ENCODE results near the gene KLF11. TPM values are rescaled to one million over a fixed set of nuclear protein-coding genes. Genes with fewer than 3 reads are reported as not detected.

KLF11 gene
- total and polyA plus RNA-seq, 11 donors, result 5.4 to 43.8 (median 19.4) TPM

DNA sequence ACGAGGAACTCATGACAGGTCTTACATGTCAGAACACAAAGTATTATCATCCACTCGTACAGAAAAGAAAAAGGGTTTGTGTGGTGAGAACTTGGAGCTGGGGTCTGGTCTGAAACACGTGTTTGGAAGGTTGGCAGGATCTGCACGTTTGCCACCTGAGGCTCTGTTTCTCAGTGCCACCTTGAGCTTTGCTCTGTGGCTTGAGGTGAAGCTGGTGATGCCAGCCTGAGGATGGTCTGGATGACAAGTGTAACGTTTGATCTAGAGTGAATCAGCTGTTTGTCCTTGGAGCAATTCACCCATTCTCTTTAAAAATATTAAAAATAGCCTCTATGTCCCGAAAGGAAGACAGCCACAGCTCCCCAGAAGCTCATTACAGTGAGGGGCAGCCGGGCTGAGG is 45.4 kb upstream of the KLF11 start:
- intact Hi-C loops (cut with DNase I), result no loop called here
- Histone ChIP-seq H3K36me3 (no peaks in the 10 kb centered on the region), H3K4me3 (no peak overlapping the region), H3K27me3 (no peaks in the 10 kb centered on the region), H3K4me1 (peaks cover 0 to 31% (median 15%) of the 10 kb centered on the region in 12 donors), H3K9me3 (no peaks in the 10 kb centered on the region), H3K27ac (peak overlapping the region in 1 of 12 donors; percentile 65)
- DNase-seq (no peak), ATAC-seq (no peak)
- TF ChIP-seq, protein P1, sequence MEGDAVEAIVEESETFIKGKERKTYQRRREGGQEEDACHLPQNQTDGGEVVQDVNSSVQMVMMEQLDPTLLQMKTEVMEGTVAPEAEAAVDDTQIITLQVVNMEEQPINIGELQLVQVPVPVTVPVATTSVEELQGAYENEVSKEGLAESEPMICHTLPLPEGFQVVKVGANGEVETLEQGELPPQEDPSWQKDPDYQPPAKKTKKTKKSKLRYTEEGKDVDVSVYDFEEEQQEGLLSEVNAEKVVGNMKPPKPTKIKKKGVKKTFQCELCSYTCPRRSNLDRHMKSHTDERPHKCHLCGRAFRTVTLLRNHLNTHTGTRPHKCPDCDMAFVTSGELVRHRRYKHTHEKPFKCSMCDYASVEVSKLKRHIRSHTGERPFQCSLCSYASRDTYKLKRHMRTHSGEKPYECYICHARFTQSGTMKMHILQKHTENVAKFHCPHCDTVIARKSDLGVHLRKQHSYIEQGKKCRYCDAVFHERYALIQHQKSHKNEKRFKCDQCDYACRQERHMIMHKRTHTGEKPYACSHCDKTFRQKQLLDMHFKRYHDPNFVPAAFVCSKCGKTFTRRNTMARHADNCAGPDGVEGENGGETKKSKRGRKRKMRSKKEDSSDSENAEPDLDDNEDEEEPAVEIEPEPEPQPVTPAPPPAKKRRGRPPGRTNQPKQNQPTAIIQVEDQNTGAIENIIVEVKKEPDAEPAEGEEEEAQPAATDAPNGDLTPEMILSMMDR (IDR thresholded peaks at IDR 0.05), result no peak
- no peak for TF ChIP-seq POLR2A (IDR thresholded peaks at IDR 0.05)
- WGBS, 4 donors, result 59 to 71% (median 67%) methylated on average over 6 to 7 of the region's 7 CpGs

GRCh38 chr2:9998916-9999654 is 44.3 kb upstream of the KLF11 start:
- DNase-seq (no peak), ATAC-seq (no peak)
- no peaks in the 10 kb centered on the region for H3K36me3 ChIP-seq
- H3K27ac ChIP-seq, result no peak overlapping the region
- intact Hi-C loops (cut with DNase I), result no loop called here
- H3K4me1 ChIP-seq, result peaks cover 0 to 21% (median 7%) of the 10 kb centered on the region in 12 donors
- TF ChIP-seq, protein P1 (IDR thresholded peaks at IDR 0.05), result no peak
- no peak for TF ChIP-seq POLR2A (IDR thresholded peaks at IDR 0.05)
- WGBS, 4 donors, result 91 to 94% (median 93%) methylated on average over 20 of the region's 20 CpGs
- no peaks in the 10 kb centered on the region for H3K27me3 ChIP-seq
- no peaks in the 10 kb centered on the region for H3K9me3 ChIP-seq
- no peak overlapping the region for H3K4me3 ChIP-seq

DNA sequence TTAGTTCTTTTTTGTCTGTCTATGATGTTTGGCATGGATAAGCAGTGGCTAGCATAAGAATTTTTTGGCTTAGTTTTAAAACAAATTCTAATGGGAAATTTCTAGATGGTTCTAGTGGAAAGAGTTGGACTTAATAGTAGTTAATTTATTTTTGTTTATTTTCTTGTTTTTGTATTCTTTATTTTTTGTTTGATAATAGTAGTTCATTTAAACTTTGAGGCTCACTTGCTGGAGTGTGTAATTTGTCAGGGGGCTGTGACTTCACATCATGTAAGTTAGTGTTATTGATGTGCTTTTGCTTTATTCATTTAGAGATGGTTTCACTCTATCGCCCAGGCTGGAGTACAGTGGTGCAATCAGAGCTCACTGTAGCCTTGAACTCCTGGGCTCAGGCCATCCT is 43.7 kb upstream of the KLF11 start:
- intact Hi-C loops (cut with DNase I), result no loop called here
- no peak for ATAC-seq
- H3K36me3 ChIP-seq, result no peaks in the 10 kb centered on the region

DNA sequence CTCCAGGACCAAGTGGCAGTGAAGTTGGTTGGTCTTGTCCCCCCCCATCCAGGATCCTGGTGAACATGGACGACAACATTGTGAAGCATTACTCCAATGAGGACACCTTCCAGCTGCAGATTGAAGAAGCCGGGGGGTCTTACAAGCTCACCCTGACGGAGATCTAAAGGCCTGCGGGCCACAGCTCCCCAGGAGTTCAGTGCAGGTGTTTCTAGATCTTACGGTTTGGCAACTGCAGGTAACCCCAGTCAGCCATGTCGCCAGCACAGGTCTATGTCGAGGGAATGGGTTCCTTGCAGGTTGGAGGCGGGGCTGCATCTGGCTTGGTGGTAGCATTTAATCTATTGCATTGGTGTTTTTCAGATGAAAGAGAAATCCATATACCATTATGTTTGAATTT is 42.8 kb upstream of the KLF11 start:
- 90 to 98% (median 95%) methylated on average over 8 of the region's 8 CpGs for WGBS, 4 donors
- DNase-seq (no peak), ATAC-seq (no peak)
- Histone ChIP-seq H3K36me3 (no peaks in the 10 kb centered on the region), H3K27ac (no peak overlapping the region), H3K4me1 (peaks cover 0 to 19% (median 4%) of the 10 kb centered on the region in 12 donors), H3K27me3 (no peaks in the 10 kb centered on the region), H3K4me3 (no peak overlapping the region), H3K9me3 (no peaks in the 10 kb centered on the region)
- intact Hi-C loops (cut with DNase I), result no loop called here
- TF ChIP-seq POLR2A (IDR thresholded peaks at IDR 0.05), result no peak
- TF ChIP-seq, protein P1 (IDR thresholded peaks at IDR 0.05), result no peak

More for the DNA sequence above, 43.7 kb upstream of the KLF11 start:
- no peak for DNase-seq
- 88 to 100% (median 95%) methylated on average over 1 of the region's 1 CpG for WGBS, 4 donors
- Histone ChIP-seq H3K4me3 (no peak overlapping the region), H3K27ac (no peak overlapping the region), H3K4me1 (peaks cover 0 to 23% (median 4%) of the 10 kb centered on the region in 12 donors), H3K9me3 (no peaks in the 10 kb centered on the region), H3K27me3 (no peaks in the 10 kb centered on the region)
- TF ChIP-seq, protein P1 (IDR thresholded peaks at IDR 0.05), result no peak
- TF ChIP-seq POLR2A (IDR thresholded peaks at IDR 0.05), result no peak
